Osteocyte (in vitro differentiated cells): ENCODE data around the gene CASZ1. TPM values are rescaled to one million over a fixed set of nuclear protein-coding genes. Genes with fewer than 3 reads are reported as not detected.

Source experiments
- DNase-seq: peaks from one replicate; pipeline ENCODE4 v3.0.0; 2021; ENCODE audit warnings: mixed read lengths; ENCODE audit not compliant: unreplicated experiment; ENCODE audit errors: extremely low spot score
- H3K27ac Mint-ChIP-seq: one replicate; pipeline ENCODE4 v1.8.0; 2021; ENCODE audit warnings: mild to moderate bottlenecking, mixed read lengths; ENCODE audit not compliant: unreplicated experiment
- H3K27me3 Mint-ChIP-seq: one replicate; pipeline ENCODE4 v1.8.0; 2021; ENCODE audit warnings: mixed read lengths; ENCODE audit not compliant: unreplicated experiment
- H3K36me3 Mint-ChIP-seq: one replicate; pipeline ENCODE4 v1.8.0; 2021; ENCODE audit warnings: mixed read lengths; ENCODE audit not compliant: unreplicated experiment
- H3K4me1 Mint-ChIP-seq: one replicate; pipeline ENCODE4 v1.8.0; 2021; ENCODE audit warnings: mixed read lengths; ENCODE audit not compliant: unreplicated experiment
- H3K4me3 Mint-ChIP-seq: one replicate; pipeline ENCODE4 v1.8.0; 2021; ENCODE audit warnings: mild to moderate bottlenecking, moderate library complexity, mixed read lengths; ENCODE audit not compliant: unreplicated experiment
- H3K9me3 Mint-ChIP-seq: one replicate; pipeline ENCODE4 v1.8.0; 2021; ENCODE audit warnings: mixed read lengths; ENCODE audit not compliant: unreplicated experiment
- CTCF ChIP-seq: fragments of 200-600 bp; sonication (generic); IDR thresholded peaks from 2 replicates; pipeline ENCODE4 v1.5.0; 2021; ENCODE audit warnings: antibody characterized with exemption, mild to moderate bottlenecking, moderate library complexity
- total RNA-seq: library from RNA; stranded (reverse); gene quantifications from 2 replicates; pipeline ENCODE4 v1.2.1, GENCODE V29; 2021

The CASZ1 gene
- total RNA-seq, 1 donor from 2014 or later, result 1.2 TPM

GRCh38 chr1:10629816-10630571 lies 166.5 kb downstream of the CASZ1 start:
- H3K4me3 Mint-ChIP-seq, result no peak overlapping the region
- TF ChIP-seq CTCF, result no peak
- no peak overlapping the region for H3K27ac Mint-ChIP-seq
- H3K36me3 Mint-ChIP-seq, result peaks cover 11% of the 10 kb centered on the region
- no peaks in the 10 kb centered on the region for H3K9me3 Mint-ChIP-seq
- H3K4me1 Mint-ChIP-seq, result peaks cover 51% of the 10 kb centered on the region
- H3K27me3 Mint-ChIP-seq, result no peaks in the 10 kb centered on the region
- DNase-seq, result no peak

- TF ChIP-seq CTCF, result no peak
- DNase-seq, result no peak
- H3K4me1 Mint-ChIP-seq, result peaks cover 47% of the 10 kb centered on the region
- H3K27ac Mint-ChIP-seq, result no peak overlapping the region
- peaks cover 12% of the 10 kb centered on the region for H3K36me3 Mint-ChIP-seq
- H3K4me3 Mint-ChIP-seq, result no peak overlapping the region
- no peaks in the 10 kb centered on the region for H3K9me3 Mint-ChIP-seq
- H3K27me3 Mint-ChIP-seq, result no peaks in the 10 kb centered on the region
Observed at GRCh38 chr1:10629091-10629815, 167.2 kb downstream of the CASZ1 start.

DNA sequence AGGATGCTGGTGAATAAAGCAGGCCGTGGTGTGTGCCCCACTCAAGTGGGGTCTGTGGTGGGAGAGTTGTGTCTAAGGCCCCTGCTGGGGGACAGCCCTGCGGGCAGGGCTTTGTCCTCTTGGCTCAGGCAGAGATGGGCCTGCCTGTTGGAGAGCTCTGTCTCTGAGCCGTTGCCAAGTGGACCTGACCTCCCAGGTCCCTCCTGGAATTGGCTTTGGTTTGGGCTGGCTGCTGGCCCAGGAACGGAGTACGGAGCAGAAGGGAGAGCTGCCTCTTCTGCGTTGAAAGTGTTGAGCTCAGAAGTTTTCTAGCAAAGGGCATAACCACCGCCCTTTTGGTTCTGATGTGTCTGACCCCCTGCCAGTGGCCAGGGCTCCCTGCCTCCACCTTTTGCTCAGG lies 167.8 kb downstream of the CASZ1 start:
- H3K27ac Mint-ChIP-seq, result no peak overlapping the region
- DNase-seq, result no peak
- no peak overlapping the region for H3K4me3 Mint-ChIP-seq
- no peaks in the 10 kb centered on the region for H3K27me3 Mint-ChIP-seq
- no peaks in the 10 kb centered on the region for H3K9me3 Mint-ChIP-seq
- no peak for TF ChIP-seq CTCF
- peaks cover 14% of the 10 kb centered on the region for H3K36me3 Mint-ChIP-seq
- H3K4me1 Mint-ChIP-seq, result peaks cover 45% of the 10 kb centered on the region

DNA sequence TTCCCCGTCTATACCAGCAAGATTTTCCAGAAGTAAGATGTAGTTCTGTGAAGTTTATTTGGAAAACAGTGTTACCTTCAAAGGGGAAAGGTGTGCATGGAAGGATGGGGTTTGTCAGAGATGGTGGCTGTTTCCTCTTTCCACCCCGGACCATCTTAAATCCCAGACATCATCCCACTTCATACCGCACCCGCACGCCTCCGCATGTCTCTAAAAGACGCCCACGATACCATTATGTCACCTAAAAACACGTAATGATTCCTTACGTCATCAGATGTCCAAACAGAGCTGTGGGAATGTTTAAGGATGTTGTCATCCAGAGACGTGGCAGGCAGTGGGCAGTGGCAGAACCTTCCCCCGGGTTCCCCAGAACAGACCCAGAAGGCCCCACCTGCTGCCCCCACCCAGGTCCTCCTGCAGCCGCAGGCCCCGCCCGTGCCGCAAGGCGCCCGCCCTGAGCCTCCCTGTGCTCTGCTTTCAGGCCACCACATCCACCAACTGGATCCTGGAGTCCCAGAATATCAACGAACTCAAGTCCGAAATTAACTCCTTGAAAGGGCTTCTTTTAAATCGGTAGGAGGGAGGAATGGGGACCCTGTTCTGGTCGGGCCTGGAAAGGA lies 169.5 kb downstream of the CASZ1 start:
- Mint-ChIP-seq H3K36me3 (peaks cover 18% of the 10 kb centered on the region), H3K27ac (no peak overlapping the region), H3K4me3 (no peak overlapping the region), H3K4me1 (peaks cover 28% of the 10 kb centered on the region), H3K9me3 (no peaks in the 10 kb centered on the region), H3K27me3 (no peaks in the 10 kb centered on the region)
- no peak for TF ChIP-seq CTCF
- no peak for DNase-seq
